Testis (tissue), 2 donors: ENCODE data around the gene ZEB2.

Experiments
- POLR2A ChIP-seq: fragments of 450-650 bp; IDR thresholded peaks from one replicate; pipeline ENCODE4 v1.6.1; 2017; ENCODE audit warnings: antibody characterized with exemption, mild to moderate bottlenecking, moderate library complexity
- TF ChIP-seq, protein P1 (sequence below), 3 experiments: fragments of 450-650 bp in 2 of 3; fragments of 200-600 bp in 1 of 3; sonication (generic) in 1 of 3; IDR thresholded peaks; one replicate each; pipeline ENCODE4 v1.5.1; 2016 to 2019; ENCODE audit warnings: antibody characterized with exemption in 3 of 3, mild to moderate bottlenecking in 2 of 3, moderate library complexity in 1 of 3

DNA sequence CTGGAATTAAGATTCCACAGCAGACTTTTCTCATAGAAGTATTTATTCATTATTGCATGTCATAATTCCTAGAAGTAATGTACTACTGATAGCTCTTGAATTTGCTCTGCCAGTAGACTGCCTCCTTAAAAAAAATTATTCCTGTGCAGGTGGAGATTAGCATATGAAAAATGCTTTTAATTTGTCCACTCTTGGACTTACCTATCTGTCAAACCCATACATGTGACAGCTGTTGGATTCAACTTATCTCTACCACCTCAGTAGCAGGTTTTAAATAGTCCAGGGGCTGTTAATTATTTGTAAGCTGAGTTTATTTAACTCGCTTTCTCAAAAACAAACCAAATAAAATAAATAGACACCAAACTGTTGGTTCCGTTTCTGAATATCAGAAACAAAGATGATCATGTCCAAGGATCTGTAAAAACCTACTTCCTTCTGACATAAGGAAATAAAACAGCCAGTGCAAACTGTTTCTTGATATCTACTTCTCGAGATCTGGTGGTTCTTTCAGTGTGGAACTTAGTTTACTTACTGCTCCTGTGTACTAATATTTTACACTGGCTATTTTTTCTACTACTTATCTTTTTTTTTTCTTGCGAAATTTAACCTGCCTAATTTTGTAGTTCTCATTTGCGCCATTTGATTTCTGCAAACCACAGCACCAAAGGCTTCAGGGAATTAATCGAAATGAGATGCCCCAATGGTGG lies 44.2 kb downstream of the ZEB2 start:
- TF ChIP-seq, protein P1, sequence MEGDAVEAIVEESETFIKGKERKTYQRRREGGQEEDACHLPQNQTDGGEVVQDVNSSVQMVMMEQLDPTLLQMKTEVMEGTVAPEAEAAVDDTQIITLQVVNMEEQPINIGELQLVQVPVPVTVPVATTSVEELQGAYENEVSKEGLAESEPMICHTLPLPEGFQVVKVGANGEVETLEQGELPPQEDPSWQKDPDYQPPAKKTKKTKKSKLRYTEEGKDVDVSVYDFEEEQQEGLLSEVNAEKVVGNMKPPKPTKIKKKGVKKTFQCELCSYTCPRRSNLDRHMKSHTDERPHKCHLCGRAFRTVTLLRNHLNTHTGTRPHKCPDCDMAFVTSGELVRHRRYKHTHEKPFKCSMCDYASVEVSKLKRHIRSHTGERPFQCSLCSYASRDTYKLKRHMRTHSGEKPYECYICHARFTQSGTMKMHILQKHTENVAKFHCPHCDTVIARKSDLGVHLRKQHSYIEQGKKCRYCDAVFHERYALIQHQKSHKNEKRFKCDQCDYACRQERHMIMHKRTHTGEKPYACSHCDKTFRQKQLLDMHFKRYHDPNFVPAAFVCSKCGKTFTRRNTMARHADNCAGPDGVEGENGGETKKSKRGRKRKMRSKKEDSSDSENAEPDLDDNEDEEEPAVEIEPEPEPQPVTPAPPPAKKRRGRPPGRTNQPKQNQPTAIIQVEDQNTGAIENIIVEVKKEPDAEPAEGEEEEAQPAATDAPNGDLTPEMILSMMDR (IDR thresholded peaks at IDR 0.05), result no peak
- no peak for TF ChIP-seq POLR2A
